ENCODE data around the gene SOX2.
A peak's percentile ranks its signal among the peaks of the same experiment; 100 is the strongest.

SOX2 gene

GRCh38 chr3:181711325-181712135 is at the start of gene SOX2:
TSS of gene SOX2 (plus strand) at chr3:181711925. CDS start at chr3:181712361, 436 bp downstream.
- DNase-seq = no peak

GRCh38 chr3:181683563-181683962 is 28.2 kb upstream of the SOX2 start:
- DNase-seq = no peak

DNA sequence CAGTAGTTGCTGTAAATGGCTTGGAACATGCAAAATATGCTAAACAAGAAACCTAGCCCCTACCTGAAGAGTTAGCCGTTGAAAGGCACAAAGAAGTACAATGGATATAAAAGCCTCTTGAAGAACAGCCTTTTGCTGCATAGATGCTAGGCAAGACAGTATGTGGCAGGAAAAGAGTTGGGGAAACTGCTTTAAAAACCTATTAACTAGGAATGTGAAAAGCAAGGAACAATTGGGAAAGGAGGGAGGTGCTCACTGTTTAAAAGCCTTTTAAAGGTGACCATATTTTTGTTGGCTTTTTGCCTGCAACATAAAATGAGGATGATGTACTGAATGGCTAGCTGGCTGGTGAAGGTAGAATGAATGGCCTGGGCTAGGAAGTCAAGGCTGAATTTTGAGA is 24.5 kb upstream of the SOX2 start:
- DNase-seq = no peak

DNA sequence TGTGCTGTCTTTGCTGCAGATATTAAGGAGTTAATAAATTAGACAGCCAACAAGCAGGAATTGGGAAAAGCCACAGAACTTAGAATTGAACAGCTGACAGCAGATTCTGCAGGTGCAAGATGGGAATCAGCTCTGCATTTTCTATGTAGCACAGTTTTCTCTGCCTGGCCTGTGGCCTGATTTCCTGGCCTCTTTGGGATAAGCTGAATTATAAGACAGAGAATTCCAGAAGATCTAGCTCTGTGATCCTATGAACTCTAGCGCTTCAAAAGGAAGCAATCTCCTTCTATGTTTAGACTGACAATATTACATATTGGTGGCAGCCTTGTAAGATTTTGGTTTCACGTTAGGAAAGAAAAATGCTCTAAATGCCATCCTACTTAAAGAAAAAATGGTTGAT is 24.0 kb upstream of the SOX2 start:
- no peak for DNase-seq

GRCh38 chr3:181689546-181689945 is 22.2 kb upstream of the SOX2 start:
- no peak for DNase-seq

GRCh38 chr3:181690769-181691168 is 21.0 kb upstream of the SOX2 start:
- no peak for DNase-seq

DNA sequence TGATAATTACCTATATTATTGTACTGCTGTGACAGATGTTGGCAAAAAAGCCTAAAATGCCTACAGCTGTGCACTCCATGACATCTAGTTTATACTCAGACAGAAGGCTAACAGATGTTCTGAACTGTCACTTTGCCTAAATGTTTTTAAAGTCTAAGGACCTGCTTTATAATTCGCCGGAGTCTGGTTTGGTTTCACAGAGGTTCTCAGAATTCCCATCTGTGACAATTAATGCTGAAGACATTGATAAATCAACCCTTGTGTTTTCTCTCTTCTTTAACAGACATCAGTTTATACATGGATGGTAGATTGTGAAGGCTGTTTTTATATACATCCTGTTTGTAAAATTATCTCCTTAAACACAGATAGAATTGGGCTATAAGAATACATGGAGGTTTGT is 19.8 kb upstream of the SOX2 start:
- no peak for DNase-seq

- DNase-seq = no peak
Measured at GRCh38 chr3:181692311-181693145, 19.2 kb upstream of the SOX2 start.

DNA sequence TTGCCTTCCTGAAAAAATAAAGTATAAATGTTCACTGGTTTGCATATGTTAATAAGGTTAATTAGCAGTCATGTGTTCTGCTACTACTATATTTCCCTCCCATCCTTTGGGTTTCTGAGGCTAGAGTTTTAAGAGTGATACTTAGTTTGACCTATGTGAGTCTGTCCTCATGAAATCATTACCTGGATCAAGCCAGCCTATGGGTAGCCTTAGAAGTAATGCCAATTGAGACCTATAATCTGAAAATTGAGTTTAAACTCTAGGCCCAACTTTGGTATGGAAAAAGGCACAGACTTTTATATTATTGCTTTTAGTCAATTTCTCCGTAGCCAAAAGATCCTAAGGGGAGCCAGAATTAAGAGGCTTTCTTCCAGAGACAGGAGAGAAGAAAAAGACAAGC is 18.4 kb upstream of the SOX2 start:
- no peak for DNase-seq

GRCh38 chr3:181694805-181695660 is 16.7 kb upstream of the SOX2 start:
- DNase-seq = no peak

- DNase-seq = no peak
Measured at GRCh38 chr3:181695661-181696491, 15.8 kb upstream of the SOX2 start.

DNA sequence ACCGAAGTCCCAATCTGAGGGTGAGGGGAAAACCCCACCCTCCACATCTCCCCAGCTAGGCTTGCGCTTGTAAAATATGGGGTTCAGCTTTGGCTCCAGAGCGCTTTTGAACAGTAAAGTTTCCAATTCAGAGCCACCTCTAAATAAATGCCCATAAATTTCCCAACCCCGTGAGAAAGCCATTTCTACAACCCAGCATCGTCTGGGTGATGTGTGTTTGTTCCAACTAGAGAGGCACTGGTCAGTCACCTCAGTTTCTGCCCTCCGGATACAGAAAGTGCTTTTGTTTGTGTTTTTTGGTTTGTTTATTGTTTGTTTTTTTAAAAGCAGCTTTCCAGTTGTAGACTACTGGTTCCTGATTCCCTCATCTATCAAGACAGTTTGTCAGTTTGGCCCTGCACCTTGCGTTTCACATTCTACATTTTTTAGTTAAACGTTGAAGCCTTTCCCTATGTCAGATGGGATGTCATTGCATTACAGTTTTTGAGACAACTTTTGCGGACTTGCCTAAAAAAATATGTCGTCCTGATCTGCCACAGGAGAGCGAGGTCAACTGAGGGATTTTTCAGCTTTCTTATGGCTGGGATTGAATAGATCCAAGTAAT is 15.0 kb upstream of the SOX2 start:
- DNase-seq = no peak

GRCh38 chr3:181698263-181698954 is 13.3 kb upstream of the SOX2 start:
- DNase-seq = no peak

GRCh38 chr3:181699171-181699903 is 12.4 kb upstream of the SOX2 start:
- no peak for DNase-seq

GRCh38 chr3:181700168-181701087 is 11.3 kb upstream of the SOX2 start:
- peak; percentile 34 for DNase-seq

DNA sequence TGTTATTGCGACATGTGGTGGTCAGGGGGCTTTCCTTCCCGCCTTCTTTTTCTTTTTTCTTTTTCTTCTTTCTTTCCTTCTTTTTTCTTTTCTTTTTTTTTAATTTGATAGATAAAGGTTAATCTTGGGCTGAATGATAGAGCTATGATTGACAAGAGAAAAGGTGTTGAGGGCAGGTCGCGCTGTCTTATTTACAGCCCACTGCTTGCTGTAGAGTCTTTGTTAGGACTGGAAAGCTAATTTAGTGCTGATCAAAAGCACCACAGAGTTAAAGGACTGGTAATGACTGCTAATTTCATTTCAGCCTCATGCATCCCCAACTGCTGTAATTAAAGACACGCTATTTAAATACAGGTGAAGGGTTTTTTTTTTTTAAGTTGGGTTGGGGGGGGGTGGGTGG is 10.6 kb upstream of the SOX2 start:
- no peak for DNase-seq

DNA sequence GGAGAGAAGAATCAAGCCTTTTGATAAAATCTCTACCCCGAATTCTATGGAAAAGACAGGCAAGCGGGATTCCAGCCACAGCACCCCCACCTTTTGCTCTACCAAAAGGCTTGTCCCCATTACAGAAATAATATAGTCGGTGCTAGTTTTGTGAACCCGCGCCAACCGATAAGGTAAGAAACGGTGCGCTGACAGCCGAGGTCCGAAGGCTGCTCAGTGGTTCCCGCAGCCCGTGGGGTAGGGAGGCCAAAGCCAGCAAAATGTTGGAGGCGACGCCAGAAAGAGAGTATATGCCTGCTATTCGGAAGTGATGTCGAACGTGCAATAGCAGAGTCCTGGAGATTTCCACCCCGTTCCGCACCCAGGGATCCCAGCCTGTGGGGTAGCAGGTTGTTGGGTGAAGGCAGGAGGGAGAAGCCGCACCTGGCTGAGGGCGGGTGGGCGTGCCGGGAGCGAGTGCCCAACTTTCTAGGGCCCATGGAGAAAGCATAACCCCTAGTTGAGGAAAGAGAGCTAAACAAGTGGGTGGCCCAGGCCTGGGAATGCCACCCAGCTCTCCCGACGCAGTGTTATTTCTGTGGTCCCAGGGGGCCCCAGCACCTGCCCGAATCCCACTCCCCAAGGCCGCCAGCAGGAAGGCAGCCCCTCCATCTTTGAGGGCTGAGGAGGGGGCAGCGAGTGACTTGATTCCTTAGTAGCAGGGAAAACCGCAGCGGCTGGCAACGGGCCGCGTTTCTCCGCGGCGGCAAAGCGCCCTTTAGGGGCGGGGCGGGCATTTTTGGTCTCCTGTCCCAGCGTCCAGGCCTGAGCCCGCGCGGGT is 7.9 kb upstream of the SOX2 start:
- DNase-seq = no peak

DNA sequence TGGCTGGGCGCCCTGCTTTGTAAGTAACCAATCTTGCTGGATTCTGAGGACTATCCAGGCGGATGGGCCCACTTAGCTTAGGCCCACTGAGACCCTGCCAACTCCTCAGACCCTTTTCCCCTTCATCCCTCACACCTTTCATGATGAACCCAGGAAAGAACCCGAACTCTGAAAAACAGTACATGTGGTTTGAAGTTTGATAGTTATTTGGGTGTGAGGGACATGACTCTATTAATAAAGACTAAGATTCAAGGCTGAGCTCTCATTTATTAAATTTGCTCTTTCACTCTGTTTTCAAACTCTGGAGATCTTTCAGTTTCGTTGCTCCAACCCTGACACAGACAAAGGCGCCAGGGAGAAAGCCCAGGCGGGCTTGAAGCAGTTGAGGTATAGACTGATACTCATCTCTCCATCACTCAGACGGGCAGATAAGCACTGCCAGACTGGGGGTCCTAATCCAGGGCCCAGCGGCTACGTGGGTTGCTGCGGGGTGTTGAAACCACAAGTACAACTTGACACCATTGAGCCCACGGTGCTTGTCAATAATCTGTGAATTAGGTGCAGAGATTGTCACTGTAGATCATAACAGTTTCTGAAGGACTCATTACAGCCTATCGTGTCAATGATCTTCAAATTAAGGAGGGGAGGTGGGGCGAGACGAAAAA is 7.2 kb upstream of the SOX2 start:
- no peak for DNase-seq

All from activated naive CD4-positive, alpha-beta T cell treated with Interleukin-2 at 50 U/mL for 16 hours (primary cell).